DMS114 treated with DMSO at 0.1 percent for 48 hours (cell line): ENCODE measurements around the gene ZNHIT3.
"Not testable (repeated sequence)": the region's sequence is repeated elsewhere in the genome, so short reads cannot be mapped to it uniquely, and the experiment has no call there.

Source experiments
- DNase-seq: peaks from one replicate; lab custom pipeline; 2025; ENCODE audit not compliant: unreplicated experiment; lab: John Stamatoyannopoulos, UW

The ZNHIT3 gene

DNA sequence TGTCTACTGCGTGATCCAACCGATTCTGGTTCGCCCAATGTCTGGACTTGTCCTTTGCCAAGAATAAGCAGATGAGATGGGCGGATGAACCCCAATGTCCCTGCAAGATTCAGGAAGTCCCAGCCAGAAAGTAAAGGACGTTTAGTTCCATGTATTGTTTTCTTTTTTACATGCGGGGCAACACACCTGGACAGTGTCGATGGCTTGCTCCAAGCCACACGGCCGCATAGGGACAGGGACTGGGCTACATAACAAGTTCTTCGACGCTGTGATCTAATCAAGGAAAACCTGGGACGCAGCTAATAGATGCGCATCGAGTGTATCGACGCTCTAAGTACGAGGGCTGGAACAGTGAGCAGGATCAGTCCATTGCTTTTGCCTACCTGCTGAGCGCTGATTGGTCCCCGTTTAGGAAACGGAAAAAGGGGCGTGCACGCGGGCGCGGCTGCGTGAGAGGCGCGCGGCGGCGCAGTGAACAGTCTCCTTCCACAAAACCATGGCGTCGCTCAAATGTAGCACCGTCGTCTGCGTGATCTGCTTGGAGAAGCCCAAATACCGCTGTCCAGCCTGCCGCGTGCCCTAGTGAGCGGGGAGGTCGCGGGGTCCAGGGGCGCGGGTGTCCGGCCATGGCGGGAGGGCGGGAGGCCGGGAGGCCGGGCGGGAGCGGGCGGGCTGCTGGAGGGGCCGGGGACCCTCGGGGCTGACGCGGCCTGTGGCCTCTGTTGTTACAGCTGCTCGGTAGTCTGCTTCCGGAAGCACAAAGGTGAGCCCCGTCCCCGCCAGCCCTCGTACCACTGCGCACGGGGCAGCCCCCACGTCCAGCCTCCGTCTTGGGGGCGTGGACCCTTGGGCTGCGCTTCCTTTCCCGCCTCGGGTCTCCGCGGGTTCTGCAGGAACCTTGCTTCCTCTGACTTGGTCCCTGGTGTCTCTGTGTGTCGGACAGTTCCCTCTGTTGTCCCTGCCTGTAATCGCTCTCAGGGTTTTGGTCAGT, at the start of gene ZNHIT3:
Gene ZNHIT3 (plus strand): TSS at position 478 of the 991 bp plus-strand sequence. CDS start 19 bp downstream, at position 497.
- DNase-seq: peak; percentile 92

DNA sequence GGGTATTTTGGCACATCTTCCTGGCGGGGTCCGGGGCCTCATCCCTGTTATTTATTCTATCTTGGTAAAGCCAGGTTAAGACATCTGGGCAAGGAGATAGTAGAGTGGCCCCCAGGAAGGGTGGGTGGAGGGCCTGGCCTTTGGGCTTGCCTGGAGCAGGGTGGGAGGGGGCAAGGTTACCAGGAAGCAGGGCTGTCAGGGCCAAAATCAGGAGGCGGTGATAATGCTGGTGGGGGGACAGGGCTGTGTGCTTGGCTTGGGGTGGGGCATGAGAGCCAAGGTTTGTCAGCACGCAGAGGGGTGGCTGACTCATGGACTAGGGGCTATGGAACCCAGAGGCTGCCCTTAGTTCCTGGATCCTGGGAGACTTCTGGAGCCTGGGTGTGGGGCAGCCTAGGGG, 44.7 kb upstream of the ZNHIT3 start:
- DNase-seq: not testable (repeated sequence)

DNA sequence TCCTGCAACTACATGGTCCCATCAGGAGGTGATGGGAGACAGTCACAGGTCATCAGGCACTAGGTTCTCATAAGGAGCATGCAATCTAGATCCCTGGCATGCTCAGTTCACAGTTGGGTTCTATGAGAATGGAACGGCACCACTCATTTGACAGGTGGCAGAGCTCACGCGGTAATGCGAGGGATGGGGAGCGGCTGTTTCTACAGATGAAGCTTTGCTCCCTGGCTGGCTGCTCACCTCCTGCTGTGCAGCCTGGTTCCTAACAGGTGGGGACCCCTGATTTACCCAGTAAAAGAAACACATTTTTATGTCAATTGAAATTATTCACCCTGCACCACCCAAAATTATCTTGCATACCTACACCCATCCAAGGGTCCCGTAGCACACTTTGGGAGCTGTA, 42.7 kb upstream of the ZNHIT3 start:
- no peak for DNase-seq

DNA sequence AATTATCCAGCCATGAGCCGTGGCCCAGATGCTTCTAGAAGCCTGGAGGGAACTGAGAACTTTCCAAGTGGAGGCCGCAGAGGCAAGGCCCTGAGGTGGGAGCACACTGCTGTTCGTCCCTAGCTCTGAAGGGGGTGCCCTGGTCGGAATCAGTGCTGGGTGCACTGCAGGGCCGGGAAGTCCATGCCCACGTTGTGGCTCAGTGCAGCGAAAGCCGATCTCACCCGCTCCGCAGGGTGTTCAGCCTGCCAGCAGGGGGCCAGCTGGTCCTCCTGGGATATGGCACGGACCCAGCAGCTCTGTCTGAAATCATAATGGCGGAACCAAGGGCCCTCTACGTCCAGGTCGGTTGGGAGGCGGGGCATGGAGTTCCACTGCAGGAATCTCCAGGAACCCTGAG, 36.5 kb upstream of the ZNHIT3 start:
- not testable (repeated sequence) for DNase-seq

DNA sequence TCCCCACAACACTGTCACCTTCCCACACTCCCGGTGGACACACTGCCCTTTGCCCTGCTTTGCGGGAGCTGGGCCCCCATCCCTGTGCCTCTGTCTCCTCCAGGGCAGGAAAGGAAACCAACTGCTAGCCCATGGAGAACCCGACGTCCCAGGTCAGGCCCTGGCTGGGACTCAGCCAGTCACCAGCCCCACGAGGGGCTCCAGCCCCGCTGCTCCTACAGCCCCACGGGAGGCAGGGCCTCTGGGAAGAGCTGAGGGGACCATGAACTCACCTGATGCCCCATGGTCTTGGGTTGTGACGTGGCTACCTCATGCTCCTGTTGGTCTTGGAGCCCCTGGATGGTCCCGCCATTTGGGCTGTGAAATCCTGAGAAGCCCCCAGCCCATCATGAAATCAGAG, 33.6 kb upstream of the ZNHIT3 start:
- not testable (repeated sequence) for DNase-seq

DNA sequence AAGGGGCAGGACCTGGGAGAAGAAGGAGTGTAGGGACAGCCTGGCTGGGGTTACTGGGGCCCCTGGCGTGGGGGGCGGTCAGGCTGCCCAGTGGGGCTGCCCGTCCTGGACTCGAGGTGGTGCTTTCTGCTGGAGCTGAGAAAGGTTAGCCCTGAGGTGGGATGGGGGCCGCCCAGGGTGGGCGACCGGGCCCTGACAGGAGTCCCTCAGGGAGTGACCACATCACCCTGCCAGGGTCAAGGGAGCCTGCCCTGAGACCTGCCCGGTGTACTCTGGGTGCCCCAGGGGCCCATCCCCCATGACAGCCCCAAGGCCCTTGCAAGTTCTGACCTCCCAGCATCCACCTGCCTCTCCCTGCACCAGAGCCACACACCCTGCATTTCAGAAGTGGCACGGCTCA, 28.8 kb upstream of the ZNHIT3 start:
- DNase-seq: not testable (repeated sequence)

DNA sequence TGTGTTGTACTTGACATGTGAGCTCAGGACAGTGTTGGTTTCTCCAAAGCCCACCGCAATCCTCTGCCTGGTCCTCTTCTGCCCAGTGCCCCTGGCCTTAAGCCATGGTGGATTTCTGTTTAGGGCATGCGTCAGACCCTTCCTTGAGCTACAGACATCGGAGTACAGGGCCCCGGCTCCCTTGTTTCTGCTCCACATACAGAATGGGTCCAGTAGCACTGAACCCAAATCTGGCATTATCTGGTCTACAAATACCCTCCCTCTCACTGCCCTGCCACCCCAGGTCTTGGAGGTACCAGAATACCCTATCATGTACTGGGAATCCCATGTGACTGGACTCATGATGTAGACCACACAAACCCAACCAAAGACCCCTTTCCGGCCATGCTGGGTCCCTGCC, 27.4 kb upstream of the ZNHIT3 start:
- no peak for DNase-seq

DNA sequence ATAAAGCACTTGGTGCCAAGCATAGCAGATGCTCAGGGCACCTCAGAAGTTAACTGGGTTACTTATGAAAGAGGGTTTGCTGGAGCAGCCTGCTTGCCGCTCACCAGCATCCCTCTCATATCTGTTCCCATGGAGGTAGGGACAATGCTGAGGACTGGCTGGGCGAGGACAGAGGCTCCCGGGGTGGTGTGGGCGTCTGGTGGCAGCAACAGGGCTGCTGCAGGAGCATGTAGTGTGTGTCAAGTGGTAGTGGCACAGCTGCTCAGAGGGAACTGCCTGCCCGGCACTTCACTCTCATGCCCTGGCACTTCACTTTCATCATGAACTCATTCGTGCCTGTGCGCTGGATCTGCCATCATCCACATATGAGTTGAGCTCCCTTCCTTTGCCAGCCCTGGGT, 26.9 kb upstream of the ZNHIT3 start:
- no peak for DNase-seq

DNA sequence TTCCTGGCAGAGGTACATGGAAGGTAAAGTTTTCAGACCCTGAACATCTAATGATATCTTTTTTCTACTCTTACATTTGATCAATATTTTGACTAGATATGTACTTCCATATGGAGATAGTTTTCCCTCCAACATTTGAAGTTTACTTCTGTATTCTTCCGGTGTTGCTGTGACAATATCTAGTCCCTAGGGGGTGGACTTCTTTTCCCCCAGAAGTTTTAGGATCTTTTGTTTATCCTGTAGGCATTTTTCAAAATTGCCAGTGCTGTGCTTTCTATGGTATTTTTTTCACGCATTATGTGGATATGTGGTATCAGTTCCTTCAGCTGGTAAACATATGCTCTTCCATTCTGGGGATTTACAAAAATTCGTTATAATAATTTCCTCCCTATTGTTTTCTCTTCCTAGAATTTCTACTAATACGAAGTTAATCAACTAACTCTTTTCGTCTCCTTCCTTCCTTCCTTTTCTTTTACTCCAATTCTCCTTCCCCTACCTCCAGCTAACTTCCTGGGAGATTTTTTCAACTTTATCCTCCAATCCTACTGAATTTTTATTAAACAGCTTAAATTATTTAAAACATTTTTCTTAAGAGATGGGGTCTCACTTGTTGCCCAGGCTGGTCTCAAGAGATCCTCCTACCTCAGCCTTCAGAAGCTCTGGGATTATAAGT, 26.1 kb upstream of the ZNHIT3 start:
- no peak for DNase-seq

DNA sequence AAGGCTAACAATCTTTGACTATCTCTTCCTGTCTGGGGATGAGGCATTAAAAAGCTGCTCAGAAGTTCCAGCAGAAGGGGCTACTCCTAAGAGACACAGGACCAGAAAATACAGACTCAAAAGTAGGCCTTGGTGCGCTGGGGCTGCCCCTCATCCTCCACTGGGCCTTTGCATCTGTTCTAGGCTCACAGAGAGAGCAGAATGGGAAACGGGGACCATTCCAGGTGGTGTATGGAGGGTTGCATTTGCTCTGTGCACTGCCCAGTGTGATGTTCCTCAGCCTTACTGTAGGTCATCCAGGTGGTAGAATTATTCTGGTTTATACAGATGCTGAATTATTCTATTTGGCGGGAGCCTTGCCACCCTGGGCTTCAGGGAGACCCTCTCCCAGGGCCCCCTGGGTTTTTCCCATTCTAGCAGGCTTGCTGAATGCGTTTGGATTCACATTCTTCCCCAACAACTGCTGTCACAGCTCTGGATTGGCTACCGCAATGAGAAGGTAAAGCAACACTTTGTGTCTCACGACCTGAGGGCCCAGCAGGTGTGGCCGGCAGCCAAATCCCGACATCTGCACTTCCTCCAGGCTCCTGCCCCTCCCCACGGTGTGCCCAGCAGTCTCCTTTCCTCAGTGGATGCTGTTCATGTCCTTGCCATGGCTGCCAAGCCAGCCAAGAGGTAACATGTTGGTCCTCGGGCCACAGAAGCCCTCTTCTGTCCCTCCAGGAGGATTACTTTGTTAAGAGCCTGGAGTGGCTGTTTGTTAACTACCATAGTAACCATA, 25.0 kb upstream of the ZNHIT3 start:
- no peak for DNase-seq

DNA sequence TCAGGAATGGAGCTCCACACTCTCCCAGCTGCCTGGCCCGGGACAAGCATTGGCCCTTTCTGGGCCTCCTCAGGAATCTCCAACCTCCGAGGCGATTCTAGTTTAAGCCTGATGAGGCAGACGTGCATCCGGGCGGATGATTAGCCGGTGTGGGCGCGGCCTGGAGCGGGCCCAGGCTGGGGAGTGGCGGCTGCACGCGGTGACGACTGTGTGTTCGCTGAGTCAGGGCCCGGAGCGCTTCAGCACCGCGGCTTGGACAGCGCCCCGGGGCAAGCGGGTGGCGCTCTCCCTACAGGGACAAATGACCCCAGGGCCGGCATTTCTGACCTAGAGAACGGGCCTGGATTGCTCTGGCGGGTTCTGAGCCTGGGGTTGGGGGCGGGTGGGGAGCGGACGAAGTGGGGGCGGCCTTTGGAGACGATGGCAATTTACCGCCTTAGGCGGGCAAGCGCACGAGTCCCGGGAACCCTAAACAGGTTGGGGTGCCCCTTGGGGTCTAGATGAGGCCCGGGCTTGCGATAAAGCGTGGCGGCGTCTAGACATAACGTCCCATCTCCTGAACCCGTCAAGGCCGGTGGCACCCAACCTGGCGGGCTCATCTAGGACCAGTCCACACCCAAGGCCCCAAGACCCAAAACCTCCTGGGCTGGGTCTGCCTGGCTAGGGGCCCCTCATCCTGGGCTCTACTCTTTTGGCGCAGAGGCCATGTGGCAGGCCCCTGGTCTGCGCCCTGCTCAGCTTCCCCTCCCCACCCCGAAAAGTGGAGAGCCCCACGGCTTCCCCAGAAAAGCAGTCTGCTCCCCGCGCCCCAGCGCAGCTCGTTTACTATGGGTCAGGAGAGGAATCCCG, 22.3 kb upstream of the ZNHIT3 start:
- no peak for DNase-seq

DNA sequence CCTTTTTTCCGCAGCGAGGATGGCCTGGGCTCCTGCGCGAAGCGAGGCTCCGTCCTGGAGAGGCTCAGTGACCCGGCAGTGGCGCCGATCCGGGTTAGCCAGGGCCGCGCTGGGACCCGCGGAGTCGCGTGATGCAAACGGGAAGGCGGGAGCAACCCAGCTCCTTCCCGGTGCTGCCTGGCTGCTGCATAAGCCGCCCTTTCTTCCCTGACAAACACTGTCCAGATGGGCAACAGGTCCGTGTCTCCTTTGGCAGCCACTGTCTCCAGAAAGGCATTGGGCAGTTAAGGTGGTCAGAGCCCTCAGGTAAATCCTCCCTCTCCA, 21.8 kb upstream of the ZNHIT3 start:
- no peak for DNase-seq

DNA sequence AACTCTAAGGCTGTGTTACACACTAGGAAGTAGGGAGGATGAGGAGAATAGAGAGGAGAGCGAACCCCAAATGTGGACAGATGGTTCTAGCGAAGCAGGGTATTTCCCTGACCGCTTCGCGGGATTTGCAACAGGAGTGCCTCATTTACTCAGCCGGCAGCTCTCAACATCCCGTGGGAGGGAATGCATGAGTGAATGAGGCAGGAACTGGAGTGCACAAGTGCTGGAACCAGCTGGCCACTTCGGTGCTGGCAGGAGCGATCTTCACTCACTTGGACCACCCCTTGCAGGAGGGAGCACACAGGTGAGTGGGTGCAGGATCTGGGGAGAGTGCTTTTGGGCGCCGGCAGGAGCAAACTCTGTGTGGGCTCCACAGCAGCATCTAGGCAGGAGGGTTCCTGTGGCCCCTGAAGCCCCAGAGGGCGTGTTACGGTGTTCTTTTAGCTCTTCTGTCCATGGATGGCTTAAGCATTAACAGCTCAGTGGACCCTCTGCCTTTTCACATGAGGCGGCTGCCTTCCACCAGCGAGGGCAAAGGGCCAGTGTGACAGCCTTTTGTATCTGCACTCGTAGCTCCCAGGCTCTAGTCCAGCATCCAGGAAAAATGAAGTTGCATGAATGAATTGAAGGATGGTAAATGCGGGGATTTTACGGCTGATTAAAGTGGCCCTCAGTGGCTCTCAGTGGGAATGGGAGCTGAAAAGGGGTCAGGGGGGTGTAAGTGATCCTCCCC, 17.4 kb upstream of the ZNHIT3 start:
- DNase-seq: no peak

DNA sequence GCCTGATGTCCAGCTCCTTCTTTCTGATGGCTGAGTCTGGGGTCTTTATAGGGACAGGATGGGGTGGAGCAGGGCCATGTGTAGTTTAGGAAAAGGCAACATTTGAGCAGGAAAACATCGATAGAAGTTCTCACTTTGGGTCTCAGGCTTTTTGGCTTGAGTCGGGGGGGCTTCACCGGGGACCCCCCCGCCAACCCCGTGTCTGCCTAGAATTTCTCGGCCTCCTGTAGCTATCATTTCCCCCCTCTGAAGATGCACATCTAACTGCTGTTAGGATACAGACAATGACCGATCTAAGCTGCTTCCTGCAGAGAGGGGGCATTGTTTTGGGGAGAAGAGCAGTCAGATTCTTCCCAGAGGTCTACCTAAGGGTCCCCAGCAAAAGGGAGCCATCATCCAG, 16.7 kb upstream of the ZNHIT3 start:
- DNase-seq: no peak

DNA sequence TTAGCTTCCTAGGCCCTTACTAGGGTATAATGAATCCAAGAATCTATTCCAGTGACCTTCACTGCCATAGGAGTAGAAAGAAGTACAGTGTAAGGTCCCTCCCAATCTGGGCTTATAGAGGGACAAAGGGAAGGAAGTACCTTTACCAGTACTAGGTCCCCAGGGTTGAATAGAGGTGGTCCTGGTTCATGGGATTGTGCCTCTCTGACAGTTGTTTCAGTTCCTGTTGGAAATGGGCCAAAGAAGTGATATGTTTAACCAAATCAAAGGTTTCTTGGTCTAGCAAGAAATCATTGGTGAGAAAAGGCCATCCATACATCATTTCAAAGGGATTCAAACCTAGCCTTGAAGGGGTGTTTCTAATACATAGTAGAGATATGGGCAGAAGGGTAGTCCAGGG, 16.0 kb upstream of the ZNHIT3 start:
- no peak for DNase-seq

DNA sequence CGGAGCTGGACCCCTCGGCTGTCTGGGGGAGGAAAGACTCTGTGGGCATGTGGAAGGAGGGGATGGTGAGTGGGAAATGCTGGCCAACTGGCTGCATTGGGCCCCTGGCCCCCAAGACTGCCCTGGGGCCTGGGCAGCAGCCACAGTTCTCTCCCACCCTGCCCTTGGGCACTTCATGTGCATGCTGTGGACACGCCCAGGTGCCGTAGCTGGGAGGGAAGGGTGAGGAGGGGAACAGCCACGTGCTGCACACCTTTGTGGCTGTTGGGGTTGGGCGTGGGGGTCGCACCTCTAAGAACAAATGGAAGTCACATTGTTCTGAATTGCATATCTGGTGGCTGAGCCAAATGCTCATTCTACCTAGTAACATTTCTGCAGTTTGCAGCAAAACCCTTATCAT, 11.9 kb upstream of the ZNHIT3 start:
- DNase-seq: no peak

DNA sequence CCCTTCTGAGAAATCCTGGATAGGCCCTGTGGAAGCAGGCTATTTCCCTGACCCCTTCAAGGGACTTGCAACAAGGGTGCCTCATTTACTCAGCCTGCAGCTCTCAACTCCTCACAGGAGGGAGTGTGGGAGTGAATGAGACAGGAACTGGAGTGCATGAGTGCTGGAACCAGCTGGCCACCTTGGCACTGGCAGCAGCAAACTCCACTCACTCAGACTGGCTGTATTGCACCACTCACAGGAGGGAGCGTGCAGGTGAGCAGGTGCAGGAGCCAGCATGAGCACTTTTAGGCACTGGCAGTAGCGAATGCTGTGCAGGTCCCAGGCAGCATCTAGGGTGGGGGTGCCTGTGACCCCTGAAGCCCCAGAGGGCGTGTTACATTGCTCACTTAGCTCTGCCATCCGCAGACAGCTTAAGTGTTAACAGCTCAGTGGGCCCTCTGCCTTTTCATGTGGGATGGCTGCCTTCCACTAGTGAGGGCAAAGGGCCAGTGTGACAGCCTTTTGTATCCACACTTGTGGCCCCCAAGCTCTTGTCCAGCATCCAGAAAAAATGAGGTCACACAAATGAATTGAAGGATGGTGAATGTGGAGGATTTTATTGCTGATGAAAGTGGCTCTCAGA, 11.0 kb upstream of the ZNHIT3 start:
- no peak for DNase-seq

DNA sequence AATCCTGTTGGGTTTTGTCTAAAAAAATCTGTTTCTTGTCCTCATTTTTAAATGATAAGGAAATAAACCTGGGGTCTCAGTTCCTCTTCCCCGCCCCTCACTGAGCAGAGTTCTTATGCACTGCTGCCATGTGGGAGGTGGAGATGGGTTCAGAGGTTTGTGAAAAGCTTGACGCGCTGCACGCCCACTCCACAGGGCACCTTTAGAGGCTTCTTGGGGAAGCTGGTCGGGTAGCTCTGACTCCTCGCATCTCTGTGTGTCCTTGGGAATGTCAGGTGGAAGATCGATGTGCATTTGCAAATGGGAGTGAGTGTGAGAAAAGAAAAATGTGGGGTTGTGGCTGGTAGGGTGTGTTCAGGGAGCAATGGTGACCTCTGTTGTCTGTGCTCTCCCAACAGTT, 4.7 kb upstream of the ZNHIT3 start:
- no peak for DNase-seq
